RWPE2 (cell line): Measurements from ENCODE around the gene ZEB2.

Source experiments
- ATAC-seq: fragments of 200-7000 bp; cut with Tn5 transposase; 3 replicates; pipeline ENCODE4 v1.9.1; 2021; ENCODE audit warnings: low read depth
- DNase-seq: peaks from one replicate; pipeline ENCODE4 v3.0.0-alpha.2; 2020; ENCODE audit warnings: low spot score
- H3K27ac ChIP-seq: fragments of 450-650 bp; 2 replicates; pipeline ENCODE4 v1.5.1; 2017; ENCODE audit warnings: mild to moderate bottlenecking; ENCODE audit not compliant: poor library complexity, severe bottlenecking
- H3K27me3 ChIP-seq: fragments of 250-450 bp; sonication (Bioruptor Pico); 2 replicates; pipeline ENCODE4 v1.5.1; 2021; ENCODE audit warnings: mild to moderate bottlenecking, moderate library complexity; ENCODE audit not compliant: insufficient read depth, poor library complexity, severe bottlenecking
- H3K36me3 ChIP-seq: fragments of 250-450 bp; sonication (Bioruptor Pico); 2 replicates; pipeline ENCODE4 v1.5.1; 2020; ENCODE audit warnings: low read depth, mild to moderate bottlenecking, moderate library complexity
- H3K4me1 ChIP-seq: fragments of 250-450 bp; sonication (Bioruptor Pico); 2 replicates; pipeline ENCODE4 v1.5.1; 2021; ENCODE audit warnings: mild to moderate bottlenecking, moderate library complexity; ENCODE audit not compliant: insufficient read depth, poor library complexity, severe bottlenecking
- H3K4me3 ChIP-seq: fragments of 250-450 bp; sonication (Bioruptor Pico); 2 replicates; pipeline ENCODE4 v1.5.1; 2021; ENCODE audit warnings: mild to moderate bottlenecking, moderate library complexity; ENCODE audit not compliant: severe bottlenecking
- H3K9me3 ChIP-seq: fragments of 250-450 bp; sonication (Bioruptor Pico); 2 replicates; pipeline ENCODE4 v1.5.1; 2021; ENCODE audit warnings: mild to moderate bottlenecking, moderate library complexity; ENCODE audit not compliant: severe bottlenecking
- TF ChIP-seq, protein P1 (sequence below): fragments of 450-650 bp; IDR thresholded peaks from one replicate; pipeline ENCODE4 v1.5.1; 2017; ENCODE audit warnings: mild to moderate bottlenecking, moderate library complexity; ENCODE audit not compliant: poor library complexity, severe bottlenecking

The ZEB2 gene

DNA sequence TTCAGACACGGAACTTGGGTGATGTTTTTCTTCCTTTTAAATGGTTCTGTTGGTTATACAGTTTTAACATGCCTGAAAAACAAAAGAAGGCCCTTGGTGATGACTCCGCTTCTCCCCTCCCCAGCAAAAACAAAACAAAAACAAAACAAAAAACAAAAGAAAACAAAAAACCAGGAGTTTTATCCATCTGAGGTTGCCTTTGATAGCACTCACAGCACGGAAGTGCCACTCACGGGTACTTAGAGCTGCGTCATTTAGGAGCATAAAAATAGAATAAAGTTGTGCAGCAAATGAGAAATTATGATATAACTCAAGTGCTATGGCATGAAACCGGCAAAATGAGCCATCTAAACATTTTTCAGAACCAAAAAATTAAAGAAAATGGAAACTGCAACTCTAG lies 57.7 kb downstream of the ZEB2 start:
- ATAC-seq (no peak), DNase-seq (no peak)
- Histone ChIP-seq H3K4me1 (no peaks in the 10 kb centered on the region), H3K36me3 (no peaks in the 10 kb centered on the region), H3K9me3 (no peaks in the 10 kb centered on the region), H3K27ac (no peak overlapping the region), H3K27me3 (no peaks in the 10 kb centered on the region), H3K4me3 (no peak overlapping the region)
- TF ChIP-seq, protein P1, sequence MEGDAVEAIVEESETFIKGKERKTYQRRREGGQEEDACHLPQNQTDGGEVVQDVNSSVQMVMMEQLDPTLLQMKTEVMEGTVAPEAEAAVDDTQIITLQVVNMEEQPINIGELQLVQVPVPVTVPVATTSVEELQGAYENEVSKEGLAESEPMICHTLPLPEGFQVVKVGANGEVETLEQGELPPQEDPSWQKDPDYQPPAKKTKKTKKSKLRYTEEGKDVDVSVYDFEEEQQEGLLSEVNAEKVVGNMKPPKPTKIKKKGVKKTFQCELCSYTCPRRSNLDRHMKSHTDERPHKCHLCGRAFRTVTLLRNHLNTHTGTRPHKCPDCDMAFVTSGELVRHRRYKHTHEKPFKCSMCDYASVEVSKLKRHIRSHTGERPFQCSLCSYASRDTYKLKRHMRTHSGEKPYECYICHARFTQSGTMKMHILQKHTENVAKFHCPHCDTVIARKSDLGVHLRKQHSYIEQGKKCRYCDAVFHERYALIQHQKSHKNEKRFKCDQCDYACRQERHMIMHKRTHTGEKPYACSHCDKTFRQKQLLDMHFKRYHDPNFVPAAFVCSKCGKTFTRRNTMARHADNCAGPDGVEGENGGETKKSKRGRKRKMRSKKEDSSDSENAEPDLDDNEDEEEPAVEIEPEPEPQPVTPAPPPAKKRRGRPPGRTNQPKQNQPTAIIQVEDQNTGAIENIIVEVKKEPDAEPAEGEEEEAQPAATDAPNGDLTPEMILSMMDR: no peak

DNA sequence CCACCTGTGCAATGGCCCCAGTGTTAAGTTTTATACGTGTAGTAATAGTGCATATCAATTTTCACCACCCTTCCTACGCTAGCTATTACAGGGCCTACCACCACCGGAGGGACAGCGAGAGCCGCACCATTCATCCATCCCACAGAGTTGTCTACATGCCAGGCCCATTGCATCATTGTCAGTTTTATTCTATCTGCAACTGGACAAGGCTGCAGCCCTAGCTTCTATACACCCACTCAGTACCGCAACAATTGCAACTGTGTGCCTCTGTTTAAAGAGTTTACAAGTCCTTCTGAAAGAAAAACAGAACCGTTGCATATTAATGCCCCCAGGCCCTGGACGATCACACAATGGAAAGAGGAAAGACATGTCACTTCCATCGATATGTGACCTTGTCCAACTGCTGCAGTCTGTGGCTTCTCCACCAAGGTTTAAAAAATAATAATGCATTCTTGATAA lies 58.6 kb downstream of the ZEB2 start:
- no peaks in the 10 kb centered on the region for H3K9me3 ChIP-seq
- DNase-seq (no peak), ATAC-seq (no peak)
- H3K27me3 ChIP-seq: no peaks in the 10 kb centered on the region
- TF ChIP-seq, protein P1: no peak
- H3K4me3 ChIP-seq: no peak overlapping the region
- H3K27ac ChIP-seq: no peak overlapping the region
- no peaks in the 10 kb centered on the region for H3K4me1 ChIP-seq
- no peaks in the 10 kb centered on the region for H3K36me3 ChIP-seq

GRCh38 chr2:144460727-144461307 lies 59.1 kb downstream of the ZEB2 start:
- Histone ChIP-seq H3K27me3 (no peaks in the 10 kb centered on the region), H3K4me3 (no peak overlapping the region), H3K36me3 (no peaks in the 10 kb centered on the region), H3K9me3 (no peaks in the 10 kb centered on the region), H3K4me1 (no peaks in the 10 kb centered on the region), H3K27ac (no peak overlapping the region)
- TF ChIP-seq, protein P1: no peak
- DNase-seq: no peak
- no peak for ATAC-seq

DNA sequence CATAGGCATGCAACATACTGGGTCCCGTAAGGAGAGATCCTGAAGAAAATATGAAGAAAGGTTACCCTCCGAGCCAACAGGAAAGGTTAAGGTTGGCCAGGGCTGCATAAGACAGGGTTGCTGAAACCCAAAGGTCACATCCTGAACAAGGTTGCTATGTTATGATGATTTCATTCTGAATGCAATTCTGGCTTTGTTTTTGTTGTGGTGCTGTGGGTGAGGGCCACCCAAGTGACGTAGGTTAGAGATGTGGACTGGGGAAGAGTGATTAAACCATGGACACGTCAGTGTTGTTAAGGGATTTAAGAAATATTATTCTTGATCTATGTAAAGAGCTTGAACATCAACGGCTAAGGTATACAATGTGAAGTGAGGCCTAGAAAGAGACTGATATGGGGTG lies 60.0 kb downstream of the ZEB2 start:
- Histone ChIP-seq H3K4me3 (no peak overlapping the region), H3K36me3 (no peaks in the 10 kb centered on the region), H3K27ac (no peak overlapping the region), H3K4me1 (no peaks in the 10 kb centered on the region), H3K27me3 (no peaks in the 10 kb centered on the region), H3K9me3 (no peaks in the 10 kb centered on the region)
- TF ChIP-seq, protein P1: no peak
- ATAC-seq (no peak), DNase-seq (no peak)

DNA sequence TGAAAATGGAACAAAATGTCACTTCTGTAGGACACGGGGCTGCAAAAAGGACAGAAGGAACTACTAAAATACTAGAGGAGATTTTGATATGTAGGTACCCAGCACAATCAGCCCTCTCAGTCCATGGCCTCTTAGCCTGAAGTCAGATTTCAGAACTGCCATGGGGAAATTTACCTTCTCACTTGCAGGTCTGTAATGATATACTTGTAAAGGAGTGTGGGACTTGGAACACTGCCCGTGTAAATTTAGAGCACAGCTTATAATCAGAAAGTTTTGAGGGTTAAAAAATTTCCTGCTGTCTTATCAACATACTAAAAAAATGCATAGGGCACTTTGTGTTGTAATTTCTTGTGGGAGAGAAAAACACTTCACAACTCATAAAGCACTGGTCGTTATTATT lies 60.6 kb downstream of the ZEB2 start:
- no peak overlapping the region for H3K27ac ChIP-seq

More for the DNA sequence above, 60.6 kb downstream of the ZEB2 start:
- H3K27me3 ChIP-seq: no peaks in the 10 kb centered on the region
- no peaks in the 10 kb centered on the region for H3K4me1 ChIP-seq
- TF ChIP-seq, protein P1: no peak
- no peaks in the 10 kb centered on the region for H3K9me3 ChIP-seq
- ATAC-seq (no peak), DNase-seq (no peak)
- H3K36me3 ChIP-seq: no peaks in the 10 kb centered on the region
- H3K4me3 ChIP-seq: no peak overlapping the region
